CD4-positive, alpha-beta T cell treated with Interleukin-4 for 1 hour (primary cell): ENCODE data around the gene IQCN.

ENCODE experiments used
- DNase-seq, 2 donors: peaks; one replicate each; pipeline ENCODE4 v3.0.0-alpha.2; 2020 to 2022

Gene IQCN

DNA sequence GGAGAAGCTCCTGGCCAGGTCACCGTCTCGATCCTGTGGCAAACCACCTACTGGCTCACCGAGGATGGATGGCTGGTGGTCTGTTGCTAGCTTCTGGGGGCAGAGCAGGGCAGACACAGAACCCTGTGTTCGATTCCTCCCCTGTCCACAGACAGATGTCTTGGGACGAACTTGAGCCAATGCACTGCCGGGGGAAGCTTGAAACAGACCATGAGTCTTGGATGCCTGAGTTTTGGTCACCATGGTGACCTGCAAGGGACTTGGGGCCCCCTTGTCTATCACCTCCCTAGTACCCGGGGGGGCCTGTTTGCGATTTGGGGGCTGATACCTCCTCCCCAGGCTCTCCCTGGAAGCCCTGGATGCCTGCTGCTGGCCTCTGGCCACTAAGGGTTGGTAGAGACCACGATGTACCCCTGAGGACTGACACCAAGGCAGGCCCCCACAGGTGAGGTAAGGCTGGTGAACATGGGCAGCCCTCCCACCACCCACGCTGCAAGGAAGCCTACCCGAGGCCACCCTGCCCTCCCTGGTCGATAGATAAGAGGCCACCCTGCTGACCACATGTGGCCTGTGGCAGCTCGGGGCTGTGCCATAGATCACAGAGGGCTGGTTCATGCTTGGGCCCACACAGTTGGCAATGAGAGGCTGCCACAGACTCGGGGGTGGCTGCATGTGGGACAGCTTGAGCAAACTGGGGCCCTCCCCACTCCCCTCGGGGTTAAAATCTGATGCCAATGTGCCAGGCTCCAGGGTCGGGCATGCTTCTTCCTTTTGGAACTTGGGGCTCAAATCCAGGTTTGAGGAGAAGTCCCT lies 10.7 kb downstream of the IQCN start:
- no peak for DNase-seq

DNA sequence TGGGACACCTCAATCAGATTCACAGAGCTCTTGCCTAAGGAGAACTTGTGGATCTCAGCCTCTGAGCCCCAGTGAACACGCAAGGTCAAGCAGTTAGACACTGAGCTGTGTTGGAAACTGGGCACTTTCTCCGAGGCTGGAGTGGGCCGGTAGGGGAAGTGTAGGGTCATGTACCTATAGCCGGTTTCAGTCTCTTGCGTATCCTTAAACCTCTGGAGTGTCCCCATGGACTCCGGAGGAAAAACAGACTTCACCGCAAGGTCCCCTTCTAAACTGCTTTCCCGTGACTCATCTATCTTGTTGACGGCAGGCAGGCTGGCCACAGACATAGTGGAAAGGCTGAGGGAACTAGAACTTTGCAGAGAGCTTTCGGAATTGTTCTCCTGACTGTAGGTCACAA lies 11.3 kb downstream of the IQCN start:
- no peak for DNase-seq

DNA sequence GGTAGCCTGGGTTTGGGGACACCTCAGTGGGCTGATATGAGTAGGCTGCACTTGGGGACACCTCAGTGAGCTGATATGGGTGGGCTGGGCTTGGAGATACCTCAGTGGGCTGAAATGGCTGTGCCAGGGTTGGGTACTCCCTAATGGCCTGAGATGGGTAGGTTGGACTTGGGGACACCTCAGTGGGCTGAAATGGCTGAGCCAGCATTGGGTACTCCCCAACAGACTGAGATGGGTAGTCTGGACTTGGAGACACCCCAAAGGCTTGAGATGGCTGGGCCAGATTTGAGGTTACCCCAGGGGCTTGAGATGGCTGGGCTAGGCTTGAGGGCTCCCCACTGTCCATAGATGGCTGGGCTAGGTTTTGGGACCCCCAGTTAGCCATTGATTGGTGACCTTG lies 12.1 kb downstream of the IQCN start:
- DNase-seq = no peak

DNA sequence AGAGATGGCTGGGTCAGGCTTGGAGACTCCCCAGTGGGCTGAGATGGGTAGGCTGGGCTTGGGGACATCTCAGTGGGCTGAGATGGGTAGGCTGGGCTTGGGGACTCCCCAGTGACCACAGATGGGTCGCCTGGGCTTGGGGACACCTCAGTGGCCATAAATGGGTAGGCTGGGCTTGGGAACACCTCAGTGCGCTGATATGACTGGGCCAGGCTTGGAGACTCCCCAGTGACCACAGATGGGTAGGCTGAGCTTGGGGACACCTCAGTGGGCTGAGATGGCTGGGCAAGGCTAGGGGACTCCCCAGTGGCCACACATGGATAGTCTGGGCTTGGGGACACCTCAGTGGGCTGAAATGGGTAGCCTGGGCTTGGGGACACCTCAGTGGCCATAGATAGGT lies 12.8 kb downstream of the IQCN start:
- DNase-seq = no peak

DNA sequence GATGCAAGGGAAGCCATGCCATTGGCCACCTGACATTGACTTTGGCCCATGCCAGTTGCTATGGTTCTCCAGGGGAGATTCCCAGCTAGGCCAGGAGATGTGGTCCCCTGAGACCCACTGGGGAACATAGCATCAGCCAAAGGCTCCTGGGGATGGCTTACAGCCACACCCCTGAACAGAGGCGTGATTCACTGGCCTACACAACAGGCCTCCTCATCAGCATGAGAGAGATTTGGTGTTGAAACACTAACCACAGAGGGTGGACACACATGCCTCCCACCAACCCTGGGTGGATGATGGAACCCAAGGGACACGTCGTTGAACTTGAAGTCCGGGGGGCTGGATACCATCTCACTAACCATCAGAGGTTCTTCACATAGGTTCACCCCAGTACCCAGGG lies 14.4 kb downstream of the IQCN start:
- no peak for DNase-seq

DNA sequence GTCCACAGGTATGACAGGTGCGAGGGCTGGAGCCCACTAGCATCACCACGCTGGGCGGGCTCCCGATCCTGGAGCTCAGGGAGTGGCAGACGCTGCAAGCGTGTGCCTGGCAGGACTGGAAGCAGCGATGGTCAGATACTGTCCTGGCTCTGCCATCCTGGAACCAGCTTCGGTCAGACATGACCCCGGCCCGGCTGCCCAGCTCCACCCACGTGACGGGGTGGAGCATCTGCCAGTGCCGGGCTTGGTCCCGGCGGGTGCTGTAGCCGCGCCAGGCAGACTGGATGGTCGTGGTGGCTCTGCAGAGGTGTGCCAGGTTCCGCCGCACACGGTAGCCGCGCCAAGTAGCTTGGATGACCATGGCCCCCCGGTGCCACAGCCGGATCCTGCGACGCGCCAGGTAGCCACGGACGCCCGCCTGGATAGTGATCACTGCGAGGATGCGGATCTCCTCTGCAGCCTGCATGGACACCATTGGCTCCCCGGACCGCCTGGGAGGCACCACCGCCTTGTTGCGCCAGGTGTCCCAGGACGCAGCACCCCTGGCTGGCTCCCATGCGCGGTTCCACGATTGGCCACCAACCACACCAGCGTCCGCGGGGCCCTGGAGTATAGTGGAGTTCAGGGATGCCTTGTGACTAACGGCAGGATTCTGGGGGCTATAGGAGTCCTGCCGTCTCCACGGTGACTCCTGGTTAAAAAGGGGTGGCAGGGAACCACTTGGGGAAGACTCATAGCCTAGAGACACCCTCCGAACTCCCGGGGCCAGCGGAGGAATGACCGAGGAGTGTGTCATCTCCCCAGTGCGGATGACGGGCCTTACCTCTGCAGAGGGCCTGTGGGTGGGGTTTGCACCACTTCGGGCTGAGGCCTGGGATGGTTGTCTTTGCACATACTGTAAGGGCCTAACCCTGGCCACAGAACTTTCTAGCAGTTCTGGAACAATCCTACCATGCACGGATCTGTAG lies 16.5 kb downstream of the IQCN start:
- DNase-seq = no peak

DNA sequence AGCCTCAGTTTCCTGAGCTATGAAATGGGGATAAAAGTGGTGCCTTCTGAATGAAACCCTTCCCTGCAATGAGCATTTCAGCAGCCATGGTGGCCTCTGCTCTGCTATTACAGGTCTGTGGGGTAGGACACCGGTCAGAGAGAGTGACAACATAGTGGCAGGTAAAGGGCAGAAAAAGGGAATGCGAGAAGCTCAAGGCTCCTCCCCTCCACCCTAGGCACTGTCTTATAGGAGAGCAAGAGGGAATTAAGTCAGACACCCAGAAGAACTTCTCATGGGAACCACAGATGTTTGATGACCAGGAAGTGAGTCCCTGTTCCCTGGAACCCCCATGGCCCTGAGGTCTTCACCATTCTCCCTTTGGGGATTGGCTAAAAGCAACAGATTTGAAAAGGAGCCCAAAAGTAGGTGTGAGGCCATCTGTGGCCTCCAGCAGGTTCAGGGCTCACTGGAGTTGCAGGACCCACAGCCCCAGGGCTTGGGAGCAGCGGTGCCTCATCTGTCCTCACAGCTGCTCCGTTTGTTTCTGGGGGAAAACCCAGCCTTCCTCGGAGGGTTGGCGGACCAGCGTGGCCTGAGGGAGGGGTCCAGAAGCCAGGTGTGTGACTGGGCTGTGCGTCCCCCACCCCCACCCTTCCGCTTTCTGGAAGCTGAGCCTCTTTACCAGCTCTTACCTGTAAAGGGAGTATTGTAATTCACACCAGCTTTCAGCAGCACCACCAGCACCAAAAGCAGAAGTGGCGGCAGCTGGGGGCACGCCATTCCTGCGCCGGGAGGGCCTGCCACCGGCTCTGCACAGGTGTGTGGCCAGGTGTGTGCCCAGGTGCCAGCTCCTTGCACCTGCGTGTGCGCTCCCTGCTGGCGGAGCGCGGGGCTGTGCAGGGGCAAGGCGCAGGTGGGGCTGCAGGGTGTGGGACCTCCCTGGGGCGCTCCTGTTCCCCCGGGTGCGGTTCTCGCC lies 19.4 kb downstream of the IQCN start:
- peak in 1 of 2 donors; percentile 63 for DNase-seq

DNA sequence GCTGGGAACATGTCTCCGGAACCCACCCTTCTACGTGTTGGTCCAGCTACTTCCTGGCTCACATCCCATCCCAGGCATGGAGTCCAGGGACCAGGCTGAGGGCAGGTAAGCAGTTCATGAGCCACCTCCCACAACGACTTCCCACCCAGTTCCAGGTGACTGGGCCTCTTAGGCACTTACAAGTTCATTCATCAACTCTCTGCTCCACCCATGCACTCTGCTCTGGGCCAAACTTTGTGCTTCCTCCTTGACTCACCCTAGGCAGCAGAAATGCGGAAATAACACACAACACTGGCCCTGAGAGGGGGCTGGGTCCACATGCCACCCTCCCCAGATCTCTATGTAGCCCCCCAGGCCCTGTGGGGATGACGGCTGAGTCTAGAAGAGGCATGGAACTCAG lies 20.5 kb downstream of the IQCN start:
- DNase-seq = peak in 1 of 2 donors; percentile 51

DNA sequence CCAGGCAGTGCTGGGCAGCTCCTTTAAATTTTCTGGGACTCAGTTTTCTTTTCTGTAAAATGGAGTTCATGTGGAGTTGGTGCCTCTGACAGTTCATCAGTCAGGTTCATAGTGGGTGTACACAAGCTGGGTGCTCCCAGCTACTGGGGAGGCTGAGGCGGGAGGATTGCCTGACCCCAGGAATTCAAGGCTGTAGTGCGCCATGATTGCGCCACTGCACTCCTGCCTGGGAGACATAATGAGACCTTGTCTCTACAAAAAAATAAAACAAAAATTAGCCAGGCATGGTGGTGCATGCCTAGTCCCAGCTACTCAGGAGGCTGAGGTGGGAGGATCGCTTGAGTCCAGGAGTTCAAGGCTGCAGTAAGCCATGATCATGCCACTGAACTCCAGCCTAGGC lies 21.1 kb downstream of the IQCN start:
- no peak for DNase-seq

DNA sequence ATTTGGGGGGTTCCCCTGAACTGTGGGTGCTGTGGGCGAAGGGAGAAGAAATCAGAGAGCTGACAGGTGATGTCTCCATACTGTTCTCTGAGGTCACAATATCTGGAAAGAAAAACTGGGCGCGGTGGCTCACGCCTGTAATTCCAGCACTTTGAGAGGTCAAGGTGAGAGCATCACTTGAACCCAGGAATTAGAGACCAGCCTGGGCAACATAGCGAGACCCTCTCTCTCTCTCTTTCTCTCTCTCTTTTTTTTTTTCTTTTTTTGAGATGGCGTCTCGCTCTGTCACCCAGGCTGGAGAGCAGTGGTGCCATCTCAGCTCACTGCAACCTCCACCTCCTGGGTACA lies 21.9 kb downstream of the IQCN start:
- no peak for DNase-seq

DNA sequence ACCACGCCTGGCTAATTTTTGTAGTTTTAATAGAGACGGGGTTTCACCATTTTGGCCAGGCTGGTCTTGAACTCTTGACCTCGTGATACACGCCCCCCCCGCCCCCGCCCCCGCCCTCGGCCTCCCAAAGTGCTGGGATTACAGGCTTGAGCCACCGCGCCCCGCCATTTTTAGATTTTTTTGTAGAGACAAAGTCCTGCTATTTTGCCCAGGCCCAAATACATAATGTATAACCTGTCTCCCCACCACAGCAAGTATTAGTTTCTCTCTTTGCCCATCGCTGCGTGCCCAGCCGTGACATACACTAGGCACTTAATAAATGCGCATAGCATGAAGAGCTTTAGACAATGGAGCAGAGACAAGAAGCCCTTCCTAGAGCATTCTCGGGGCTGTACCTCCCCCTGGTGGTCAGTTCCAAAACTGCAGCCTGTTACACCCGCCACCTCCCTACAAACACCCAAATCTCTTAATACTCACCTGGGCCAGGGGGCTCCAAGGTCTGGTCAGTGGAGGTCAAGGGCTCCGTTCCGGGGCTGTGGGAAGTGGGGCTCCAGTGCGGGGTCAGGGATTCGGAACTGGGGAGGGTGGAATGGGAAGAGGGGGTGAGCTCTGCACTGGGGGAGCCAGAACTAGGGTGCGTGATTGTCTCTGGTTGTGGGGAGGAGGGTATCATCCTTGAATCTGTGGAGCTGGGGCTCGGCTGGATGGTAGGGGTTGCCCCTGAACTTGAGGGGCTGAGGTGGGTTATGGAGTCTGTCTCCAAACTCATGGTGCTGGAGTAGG lies 22.5 kb downstream of the IQCN start:
- peak; percentile 81 to 85 for DNase-seq

DNA sequence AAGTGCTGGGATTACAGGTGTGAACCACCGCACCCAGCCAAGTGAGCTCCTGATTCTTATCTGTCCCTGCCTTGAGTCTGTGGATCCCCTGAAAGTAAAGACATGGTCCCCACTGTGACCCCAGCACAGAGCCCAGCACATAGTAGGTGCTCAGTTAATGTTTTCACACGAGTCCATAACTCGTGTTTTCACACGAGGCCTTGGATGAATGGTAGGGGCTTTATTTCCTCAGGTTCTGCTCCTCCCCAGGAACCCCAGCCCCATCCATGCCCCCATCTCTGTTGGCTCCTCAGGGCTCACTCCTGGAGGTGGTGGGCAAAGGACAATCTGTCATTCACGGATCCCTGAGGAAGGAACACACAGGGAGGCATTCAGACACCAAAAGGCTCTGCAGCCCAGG lies 24.4 kb downstream of the IQCN start:
- no peak for DNase-seq

DNA sequence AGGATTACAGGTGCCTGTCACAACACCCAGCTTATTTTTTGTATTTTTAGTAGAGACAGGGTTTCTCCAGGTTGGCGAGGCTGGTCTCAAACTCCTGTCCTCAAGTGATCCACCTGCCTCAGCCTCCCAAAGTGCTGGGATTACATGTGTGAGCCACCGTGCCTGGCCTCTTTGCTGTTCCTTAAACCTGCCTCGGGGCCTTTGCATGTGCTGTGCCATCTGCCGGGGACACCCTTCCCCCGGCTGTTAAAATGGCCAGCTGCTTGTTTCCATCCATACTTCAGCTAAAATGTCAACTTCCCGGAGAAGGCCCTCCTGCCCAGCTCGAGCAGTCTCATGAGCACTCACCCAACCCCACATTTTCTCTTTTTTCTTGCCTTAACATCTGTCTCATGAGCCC lies 29.0 kb downstream of the IQCN start:
- DNase-seq = no peak

DNA sequence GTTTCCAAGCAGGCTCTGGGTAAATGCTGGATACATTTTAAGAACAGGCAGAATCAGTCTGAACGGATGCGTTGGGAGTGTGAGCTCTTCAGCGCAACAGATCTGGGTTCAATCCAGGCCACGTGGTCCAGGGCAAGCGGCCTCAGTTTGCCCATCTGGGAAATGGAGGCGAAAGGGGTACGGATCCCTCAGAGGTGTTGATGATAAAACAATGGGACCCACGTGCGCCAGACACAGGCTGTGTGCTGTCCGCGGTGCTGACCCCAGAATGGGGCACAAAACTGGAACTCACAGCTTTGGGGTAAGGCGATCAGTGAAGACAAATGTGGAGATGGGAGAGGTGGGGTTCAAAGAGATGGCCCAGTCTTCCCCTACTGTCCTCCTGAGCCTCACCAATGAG lies 34.9 kb downstream of the IQCN start:
- DNase-seq = no peak

DNA sequence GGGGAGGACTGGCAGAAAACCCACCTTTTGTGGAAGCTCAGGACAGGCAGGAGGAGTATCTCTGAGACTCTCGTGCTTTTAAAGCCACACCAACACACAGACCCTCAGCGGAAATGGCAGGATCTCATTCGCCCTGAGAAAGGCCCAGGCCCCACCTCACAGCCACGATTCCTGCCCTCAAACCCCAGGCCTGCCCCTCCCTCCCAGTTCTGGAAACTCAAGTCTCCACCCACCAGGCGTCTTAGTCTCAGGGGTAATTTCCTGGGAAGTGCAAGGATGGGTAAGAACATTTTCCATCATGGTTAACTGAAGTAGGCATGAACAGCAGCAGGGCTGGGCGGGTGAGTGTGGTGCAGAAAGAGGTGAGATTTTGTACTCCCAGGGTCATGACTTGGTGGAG lies 40.1 kb downstream of the IQCN start:
- DNase-seq = no peak

DNA sequence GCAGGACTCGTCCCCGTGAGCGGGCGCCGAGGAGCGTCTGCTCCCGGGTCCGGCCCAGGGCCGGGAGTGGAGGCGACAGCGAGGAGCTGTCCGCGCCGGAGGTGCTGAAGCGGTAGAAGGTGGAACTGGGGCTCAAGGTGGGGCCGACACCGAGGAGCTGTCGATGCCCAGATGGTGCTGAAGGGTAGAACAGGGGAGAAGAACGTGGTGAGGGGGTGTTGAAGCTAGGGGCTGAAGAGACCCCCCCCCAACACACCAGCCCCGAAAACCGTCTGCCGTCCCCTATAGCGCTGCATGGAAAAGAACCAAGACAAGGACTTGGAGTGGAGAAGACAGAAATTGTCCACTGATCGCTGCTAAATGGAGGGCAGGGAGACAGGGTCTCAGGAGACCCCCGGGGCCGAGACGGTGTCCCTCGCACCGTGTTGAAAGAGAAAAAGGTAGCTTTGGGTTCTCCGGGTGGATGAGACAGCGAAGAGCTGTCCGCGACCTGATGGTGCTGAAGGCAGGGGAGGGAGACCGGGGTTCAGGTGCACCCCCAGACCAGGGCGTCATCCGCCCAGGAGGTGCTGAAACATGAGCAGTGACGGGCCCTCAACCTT lies 40.9 kb downstream of the IQCN start:
- peak in 1 of 2 donors; percentile 37 for DNase-seq

DNA sequence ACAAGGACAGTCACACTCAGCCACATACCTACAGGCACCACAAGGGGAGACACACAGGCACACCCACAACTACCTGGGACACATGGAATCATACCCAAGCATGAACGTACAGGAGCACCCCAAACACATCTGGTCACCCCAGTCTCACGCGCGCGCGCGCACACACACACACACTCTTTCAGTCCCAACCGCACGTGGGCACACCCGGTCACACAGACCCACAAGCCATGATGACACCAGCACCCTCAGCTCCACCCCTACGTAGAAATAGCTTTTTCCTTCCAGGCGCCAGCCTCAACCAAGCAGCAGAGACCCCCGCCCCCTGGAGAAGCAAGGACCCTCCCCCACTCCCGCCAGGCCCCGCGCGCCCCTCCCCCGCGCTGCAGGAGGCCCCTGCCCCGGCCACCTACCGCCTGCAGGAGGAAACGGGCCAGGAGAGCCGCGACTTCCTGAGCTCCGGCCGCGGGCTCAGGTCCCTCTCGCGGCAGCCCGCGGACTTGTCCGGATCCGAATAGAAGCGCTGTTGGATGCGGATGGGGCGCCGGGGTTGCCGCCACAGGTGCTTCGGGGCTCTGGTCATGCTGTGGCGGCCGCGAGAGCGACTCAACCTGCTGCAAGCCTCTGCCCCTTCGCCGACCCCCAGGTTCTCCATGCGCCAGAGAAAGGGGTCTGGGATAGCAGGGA lies 41.6 kb downstream of the IQCN start:
- DNase-seq = no peak

DNA sequence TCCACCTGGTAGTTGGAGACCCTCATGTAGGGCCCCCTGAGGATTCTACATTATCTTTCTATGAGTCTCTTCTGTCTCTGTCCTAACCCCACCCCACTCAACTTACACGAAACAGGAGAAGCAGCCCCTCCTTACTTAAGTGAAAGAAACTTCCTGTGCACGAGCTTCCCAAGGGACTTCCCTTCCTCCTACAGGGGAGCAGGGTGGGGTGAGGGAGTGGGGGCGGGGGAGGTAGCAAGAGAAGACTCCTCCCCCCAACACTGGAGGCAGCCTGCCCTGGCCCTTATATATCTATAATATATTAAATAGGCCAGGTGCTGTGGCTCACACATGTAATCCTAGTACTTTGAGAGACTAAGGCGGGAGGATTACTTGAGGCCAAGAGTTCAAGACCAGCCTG lies 42.5 kb downstream of the IQCN start:
- DNase-seq = no peak

DNA sequence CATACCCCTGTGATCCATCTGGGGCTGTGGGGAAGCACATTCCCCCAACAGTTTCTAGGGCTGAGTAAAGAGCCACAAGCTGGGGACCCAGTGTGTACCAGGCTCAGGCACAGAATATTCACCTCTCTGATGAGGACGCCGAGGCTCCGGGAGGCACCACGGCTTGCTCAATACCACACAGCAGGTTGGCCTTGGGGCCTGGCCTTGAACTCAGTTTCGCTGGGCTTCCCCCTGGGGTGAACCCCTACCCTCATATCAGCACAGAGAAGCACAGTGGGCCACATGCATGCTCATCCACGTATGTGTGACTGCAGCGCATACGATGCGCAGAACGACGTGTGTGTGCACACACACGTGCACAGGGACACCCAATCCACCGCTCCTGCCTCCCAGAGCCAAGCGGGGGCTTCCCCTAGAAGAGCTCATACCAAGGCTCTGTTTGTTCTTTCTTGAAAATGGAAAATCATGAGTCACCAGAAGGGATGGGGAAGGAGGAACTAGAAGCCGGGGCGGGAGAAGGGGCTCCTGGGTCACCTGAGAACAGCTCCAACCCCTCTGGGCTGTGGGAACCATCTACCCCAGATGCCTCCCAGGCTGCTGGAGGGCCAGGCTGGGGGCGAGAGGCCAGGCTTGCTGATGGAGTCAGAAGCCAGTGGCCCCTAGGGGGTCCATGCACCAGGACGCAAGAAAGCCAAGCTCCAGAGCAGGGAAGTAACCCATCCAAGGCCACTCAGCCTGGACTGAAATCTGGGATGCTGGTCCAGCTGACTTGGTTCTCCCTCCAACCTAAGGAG lies 43.1 kb downstream of the IQCN start:
- DNase-seq = no peak

DNA sequence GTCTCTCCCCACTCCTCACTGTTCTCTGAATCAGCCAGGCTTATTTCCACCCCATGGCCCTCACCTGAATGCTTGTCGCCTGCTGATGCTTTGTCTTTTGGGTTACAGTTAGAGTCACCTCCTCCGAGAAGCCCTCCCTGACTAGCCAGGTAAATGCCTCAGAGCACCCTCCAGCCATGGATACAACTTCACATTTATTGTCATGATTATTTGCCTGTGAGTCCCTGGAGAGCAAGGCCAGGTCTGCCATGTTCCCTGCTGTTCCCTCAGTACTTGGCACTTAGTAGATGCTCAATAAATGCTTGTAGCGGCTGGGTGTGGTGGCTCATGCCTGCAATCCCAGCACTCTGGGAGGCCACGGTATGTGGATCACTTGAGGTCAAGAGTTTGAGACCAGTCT lies 44.3 kb downstream of the IQCN start:
- DNase-seq = no peak
